ENCODE measurements around the gene TTYH2. TPM values are rescaled to one million over a fixed set of nuclear protein-coding genes. Genes with fewer than 3 reads are reported as not detected.

The TTYH2 gene
- polyA plus RNA-seq, 3 donors, result 13.5 to 18.6 (median 18.1) TPM

DNA sequence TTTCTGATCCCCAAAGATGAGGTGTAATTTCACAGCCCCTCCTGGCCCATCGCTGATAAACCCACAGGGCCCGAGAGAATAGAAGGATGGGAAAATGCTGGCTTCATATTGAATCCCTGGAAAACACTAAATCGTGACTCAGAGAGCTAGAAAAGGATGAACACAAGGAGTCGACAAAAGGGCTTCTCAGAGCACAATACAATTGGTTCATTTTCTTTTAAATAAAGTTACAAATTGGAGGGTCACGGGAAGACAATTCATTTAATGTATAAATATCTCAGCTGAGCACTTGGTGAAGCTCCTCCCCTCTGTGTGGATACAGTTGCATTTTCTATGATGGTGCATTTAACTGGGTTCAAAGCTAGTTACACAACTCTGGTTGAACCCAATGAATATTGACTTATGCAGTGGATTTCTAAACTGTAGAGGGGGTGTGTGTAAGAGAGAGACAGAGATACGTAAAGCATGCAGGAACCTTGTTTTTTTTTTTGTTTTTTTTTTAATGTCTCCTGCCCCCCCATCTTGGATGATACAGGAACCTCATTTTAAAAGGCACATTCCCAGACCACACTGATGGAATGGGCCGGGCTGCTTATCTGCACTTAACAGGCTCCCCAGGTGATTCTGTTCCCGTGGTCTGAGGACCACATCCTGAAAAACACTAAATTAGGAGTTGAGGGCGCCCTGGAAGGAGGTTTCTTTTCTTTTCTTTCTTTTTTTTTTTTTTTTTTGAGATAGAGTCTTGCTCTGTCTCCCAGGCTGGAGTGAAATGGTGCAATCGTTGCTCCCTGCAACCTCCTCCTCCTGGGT lies 14.1 kb downstream of the TTYH2 start:
- DNase-seq (ENCODE audit: extremely low read depth in 1 of 11, low read depth in 9 of 11, low spot score in 4 of 11), result no peak

DNA sequence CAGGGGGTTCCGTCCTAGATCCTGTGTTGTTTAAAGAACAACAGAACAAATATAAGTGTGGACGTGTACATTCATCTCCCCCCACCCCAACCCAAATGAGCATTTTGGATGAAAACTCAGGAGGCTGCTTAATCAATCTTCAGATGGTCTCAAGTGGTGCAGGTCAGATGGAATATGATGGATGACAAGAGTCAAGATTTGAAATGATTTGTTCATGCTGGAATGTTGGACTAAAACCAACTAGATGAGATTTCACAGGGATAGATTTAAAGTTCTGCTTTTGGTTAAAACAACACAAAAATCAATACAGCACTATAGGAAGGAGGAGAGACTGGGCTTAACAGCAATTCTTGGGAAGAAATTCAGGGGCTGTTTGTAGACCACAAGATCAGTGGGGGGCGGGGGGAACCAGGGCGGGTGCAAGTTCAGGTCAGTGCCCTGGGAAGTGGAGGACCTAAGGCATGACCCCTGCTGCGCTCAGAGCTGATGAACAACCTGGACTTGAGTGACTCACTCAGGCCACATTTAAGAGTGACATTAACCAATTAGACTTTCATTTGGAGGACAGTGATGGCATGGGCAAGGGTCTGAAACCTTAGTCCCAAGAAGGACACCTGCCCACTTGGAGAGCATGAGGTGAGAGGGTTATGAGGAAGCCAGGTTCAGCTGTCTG lies 15.1 kb downstream of the TTYH2 start:
- no peak for DNase-seq (ENCODE audit: extremely low read depth in 1 of 11, low read depth in 9 of 11, low spot score in 4 of 11)

DNA sequence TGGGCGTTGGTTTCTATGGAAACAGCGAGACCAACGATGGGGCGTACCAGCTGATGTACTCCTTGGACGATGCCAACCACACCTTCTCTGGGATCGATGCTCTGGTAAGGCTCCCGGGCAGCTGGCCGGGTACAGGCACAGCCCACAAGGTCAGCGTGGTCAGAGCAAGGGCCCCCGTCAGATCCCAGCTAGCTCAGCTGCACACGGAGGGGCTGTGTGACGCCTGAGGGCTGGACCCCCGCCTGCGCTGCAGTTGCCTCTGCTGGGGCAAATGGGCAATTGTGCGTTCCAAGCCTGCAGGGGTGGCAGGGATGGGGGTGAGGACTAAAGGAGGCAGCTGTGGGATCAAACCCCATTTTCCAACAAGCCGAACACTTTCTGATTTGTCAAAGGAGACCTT lies 17.5 kb downstream of the TTYH2 start:
- no peak for DNase-seq (ENCODE audit: extremely low read depth in 1 of 11, low read depth in 9 of 11, low spot score in 4 of 11)

DNA sequence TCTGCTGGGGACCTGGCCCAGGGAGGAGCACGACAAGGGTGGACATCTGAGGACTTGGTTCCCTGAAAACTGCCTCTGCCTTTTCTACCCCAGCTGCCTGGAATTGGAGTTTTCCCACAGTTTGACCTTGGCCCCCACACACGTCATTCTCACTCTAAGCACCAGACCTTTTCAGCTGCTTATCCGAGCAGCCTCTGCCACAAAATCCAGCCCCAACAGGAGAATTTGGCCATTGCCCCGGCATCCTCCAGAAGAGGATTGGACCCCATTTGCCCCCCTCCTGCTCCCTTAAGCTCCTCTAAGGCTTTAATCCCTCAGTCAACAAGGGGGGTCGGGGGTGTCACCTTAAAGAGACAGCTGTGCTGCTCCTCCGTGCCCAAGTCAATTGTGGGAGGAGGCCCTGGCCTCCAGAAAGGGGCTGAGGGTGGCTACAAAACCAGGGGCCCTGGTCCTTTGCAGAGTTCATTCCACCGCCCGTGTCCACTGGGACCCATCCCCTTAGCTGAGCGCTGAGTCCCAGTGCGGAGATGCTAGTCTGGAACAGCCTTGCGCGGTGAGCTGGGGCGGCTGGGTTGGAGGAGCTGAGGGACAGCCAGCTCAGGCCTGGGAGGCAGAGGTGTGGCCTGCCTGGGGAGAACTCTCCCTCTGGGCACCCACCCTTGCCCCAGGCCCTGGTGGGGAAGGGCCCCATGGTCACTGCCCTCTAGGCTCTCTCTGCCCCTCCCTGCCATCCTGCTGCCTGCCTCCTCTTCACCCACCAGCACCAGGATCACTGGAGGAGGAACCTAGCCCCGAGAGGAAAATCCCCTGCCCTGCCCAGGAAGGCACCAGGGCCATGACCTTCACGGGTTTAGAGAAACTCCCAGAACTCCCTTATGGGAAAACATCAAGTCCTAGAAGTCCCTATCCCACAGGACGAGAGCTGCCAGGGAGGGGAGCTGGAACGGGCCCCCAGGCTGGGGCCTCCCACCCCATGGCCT lies 18.8 kb downstream of the TTYH2 start:
- DNase-seq (ENCODE audit: extremely low read depth in 1 of 11, low read depth in 9 of 11, low spot score in 4 of 11), result no peak

DNA sequence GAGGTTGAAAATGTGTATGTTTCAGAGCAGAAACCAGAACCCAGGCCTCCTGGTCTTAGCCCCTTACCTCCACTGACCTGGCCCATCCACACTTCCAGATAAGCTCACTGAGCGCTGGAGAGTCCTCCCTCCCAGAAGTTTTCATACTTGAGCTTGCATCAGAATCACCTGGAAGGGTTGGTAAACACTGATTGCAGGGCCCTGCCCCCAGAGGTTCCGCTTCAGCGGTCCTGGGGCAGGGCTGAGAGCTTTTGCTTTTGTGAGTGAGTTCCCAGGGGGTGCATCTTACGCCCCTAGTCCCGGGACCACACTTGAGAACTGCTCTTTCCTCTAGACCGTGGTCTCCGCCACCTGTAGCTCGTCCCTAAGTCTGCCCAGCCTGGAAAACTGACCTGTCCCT lies 20.6 kb downstream of the TTYH2 start:
- no peak for DNase-seq (ENCODE audit: extremely low read depth in 1 of 11, low read depth in 9 of 11, low spot score in 4 of 11)

DNA sequence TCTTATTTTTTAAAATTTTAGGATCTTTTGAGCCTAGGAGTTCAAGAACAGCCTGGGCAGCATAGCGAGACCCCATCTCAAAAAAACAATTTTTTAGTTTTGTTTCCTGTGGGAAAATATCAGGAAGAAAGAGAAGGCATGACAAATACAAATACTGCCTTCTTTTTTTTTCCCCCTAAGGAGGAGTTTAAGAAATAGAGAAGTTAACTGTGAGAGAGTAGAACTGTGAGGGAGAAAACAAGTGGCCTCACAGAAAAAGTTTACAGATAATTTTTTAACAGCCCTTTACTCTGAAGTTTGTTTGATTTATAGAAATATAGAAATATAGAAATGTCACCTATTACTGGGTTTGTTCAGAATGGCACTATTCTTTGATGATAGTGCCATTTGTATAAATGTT lies 21.1 kb downstream of the TTYH2 start:
- no peak for DNase-seq (ENCODE audit: extremely low read depth in 1 of 11, low read depth in 9 of 11, low spot score in 4 of 11)

DNA sequence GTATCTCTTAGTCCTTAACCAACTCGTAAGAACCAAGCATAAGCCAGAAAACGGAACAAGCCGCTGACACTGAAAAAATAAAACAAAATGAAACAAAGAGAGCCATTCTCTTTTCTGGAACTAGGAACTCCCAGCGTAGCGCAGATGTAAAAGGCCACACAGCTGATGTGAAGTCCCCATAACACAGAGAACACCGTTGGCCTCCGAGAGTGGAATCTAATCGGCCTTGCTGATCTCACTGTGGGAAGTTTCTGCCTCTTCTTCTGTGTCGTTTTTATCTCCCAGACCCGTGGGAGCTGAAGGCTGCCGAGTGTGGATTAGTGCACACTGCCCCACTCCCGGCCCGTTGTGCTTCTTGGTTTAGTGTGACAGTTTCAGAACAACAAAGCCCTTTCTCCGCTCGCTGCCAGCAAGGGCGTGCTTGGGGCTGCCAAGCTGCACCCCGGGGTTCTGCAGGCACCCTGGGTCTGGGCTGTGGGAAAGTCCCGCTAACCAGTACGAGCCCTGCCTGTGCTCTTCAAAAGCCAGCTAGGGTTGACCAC lies 21.7 kb downstream of the TTYH2 start:
- no peak for DNase-seq (ENCODE audit: extremely low read depth in 1 of 11, low read depth in 9 of 11, low spot score in 4 of 11)

DNA sequence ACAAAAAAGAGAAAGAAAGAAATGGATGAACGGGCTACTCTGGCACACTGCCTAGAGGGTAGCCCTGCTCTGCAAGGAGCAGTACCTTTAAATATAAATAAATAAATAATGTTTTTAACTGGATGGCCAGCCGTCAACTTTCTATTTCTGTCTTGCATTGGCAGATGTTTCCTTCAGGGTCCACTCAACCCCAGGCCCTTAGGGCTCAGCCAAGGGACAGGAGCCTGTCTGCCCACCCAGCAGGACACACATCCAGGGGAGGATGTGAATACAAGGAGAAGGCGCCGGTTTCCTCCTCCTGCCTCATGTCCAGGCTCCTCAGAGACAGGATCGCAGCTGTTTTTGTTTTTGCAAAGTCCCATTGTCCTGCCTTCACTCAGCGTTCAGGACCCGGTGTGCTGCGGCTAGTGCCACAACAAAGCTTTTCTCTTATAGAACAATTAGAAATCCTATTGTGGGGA lies 22.6 kb downstream of the TTYH2 start:
- no peak for DNase-seq (ENCODE audit: extremely low read depth in 1 of 11, low read depth in 9 of 11, low spot score in 4 of 11)

DNA sequence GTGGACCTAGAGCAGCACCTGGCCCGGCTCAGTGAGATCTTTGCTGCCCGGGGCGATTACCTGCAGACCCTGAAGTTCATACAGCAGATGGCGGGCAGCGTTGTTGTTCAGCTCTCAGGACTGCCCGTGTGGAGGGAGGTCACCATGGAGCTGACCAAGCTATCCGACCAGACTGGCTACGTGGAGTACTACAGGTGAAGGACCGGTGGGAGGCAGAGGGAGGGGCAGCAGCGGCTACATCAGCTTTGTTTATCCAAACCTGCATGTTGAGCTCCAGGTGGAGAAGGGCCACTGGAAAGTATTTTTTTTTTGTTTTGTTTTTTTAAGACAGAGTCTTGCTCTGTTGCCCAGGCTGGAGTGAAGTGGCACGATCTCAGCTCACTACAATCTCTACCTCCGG lies 23.9 kb downstream of the TTYH2 start:
- no peak for DNase-seq (ENCODE audit: extremely low read depth in 1 of 11, low read depth in 9 of 11, low spot score in 4 of 11)

DNA sequence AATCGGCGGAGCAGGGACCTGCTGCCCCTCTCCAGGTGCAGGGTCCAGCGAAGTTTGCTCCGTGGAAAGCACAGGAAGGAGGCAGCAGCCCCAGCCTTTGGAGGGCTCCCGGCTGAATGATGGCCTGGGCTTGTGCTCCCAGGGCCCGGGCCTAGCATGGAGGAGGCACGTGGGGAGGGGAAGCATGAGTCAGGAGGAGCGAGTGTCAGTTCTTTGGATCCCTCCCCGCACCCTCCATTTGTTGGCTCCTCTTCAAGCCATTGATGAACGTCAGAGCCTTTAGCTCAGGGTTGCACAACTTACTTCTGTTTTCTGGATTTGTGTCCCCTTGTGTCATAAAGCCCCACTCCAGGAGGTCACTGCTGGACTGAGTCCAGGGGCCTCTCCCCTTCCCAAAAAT lies 25.8 kb downstream of the TTYH2 start:
- no peak for DNase-seq (ENCODE audit: extremely low read depth in 1 of 11, low read depth in 9 of 11, low spot score in 4 of 11)

DNA sequence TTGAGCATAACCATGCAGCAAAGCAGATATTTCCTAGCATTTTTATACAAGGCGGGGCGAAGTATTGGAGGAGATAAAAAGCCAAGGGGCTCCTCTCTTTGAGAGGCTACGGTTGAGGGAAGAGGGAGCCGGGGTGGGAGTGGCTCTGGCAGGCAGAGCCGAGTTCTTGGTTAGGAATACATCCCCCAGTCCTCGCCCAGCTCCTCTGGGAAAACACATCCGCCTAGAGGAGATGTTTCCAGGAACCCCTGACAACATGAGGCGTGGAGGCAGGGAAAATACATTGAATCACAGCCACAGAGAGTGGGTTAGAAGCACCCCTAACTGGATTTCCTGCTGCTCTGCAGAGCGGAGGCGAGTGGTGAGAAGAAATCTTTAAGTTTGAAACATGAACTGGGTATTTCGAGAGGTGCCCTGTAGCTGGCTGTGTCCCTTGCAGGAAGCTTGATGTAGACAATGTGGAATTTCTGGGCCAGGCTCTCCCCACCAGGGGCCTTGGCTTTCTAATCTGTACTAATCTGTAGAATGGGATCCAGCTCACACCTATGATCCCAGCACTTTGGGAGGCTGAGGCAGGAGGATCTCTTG lies 27.3 kb downstream of the TTYH2 start:
- peak in 4 of 11 donors; percentile 23 to 60 (median 34) for DNase-seq (ENCODE audit: extremely low read depth in 1 of 11, low read depth in 9 of 11, low spot score in 4 of 11)

DNA sequence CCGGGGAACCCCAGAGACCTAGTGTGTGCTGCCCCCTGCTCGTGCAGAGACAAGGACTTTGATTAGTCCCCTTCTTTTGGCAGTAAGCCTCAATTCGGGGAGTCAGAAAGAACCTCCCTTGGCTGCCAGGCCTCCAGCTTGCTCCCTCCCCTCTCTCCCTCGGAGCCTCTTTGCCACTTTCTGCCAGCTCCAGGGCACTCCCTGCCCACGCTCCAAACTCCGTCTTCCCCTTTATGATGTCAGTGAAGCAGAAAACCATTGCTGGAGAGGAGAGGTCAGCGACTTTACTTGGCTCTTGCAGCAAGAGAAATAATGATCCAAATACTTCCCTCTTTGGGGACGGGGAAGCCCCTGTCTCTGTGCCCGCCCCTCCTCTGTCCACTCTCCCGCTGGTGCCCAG lies 28.1 kb downstream of the TTYH2 start:
- DNase-seq (ENCODE audit: extremely low read depth in 1 of 11, low read depth in 9 of 11, low spot score in 4 of 11), result no peak

DNA sequence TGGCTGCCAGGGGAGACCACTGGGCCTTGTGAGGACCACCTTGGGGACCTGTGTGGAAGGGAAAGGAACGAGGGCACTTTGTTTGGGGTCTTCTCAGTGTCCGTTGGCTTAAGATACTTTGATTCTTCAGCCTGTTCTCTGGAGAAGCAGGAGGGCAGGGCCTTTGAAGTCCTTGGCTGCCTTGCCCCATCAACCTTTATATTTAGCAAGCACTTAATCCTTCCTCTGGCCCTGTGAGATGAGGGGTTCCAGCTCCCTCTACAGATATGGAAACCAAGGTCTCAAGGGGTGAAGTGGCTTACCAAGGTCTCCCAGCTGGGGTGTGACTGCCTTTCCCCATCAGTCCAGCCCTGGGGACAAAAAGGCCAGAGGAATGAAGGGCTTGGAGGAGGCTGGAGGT lies 28.5 kb downstream of the TTYH2 start:
- DNase-seq (ENCODE audit: extremely low read depth in 1 of 11, low read depth in 9 of 11, low spot score in 4 of 11), result no peak

DNA sequence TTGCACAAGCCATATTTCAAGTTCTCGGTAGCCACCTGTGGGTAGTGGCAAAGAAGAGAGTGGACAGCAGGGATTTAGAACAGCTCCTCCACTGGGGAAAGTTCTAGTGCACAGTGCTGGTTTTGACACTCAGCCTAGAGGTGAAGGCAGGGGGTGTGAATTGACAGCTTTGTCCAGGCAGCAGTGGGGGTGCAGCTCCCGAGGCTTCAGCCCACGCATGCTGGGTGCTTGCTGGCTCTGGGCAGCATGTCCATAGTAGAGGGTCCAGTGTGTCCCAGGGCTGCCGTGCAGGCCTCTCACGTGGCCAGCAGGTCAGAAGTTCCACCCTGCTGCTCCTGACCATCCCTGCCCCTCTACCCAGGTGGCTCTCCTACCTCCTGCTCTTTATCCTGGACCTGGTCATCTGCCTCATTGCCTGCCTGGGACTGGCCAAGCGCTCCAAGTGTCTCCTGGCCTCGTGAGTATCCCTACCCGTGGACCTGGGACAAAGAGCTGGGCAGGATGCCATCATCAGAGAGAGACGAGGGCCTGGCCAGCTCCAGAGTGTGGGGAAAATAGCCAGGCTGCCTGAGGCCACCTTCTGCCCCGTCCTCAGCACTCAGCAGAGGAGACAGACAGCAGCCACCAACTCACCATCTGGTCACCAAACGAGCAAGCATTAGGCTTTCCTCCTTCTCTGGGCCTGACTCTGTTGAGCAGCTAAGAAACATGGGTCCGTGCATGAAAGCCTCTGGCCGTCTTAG lies 29.8 kb downstream of the TTYH2 start:
- DNase-seq (ENCODE audit: extremely low read depth in 1 of 11, low read depth in 9 of 11, low spot score in 4 of 11), result no peak

DNA sequence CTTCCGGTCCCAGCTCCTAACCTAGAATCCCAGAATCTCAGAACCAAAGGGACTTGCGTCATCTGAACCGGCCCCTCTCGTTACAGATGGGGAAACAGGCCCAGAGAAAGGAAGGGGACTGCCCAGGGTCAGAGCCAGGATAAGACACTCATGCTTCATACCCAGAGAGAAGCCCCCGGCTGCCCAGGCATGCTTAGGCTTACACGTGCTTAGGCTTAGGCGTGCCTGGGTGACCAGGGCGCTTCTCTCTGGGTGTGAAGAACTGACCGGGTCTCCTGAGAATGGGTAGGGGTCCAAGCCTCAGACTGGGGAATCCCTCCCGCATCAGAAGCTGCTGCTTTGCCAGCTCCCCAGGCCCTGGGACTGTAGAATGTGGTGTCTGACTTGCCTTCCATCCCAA lies 30.8 kb downstream of the TTYH2 start:
- no peak for DNase-seq (ENCODE audit: extremely low read depth in 1 of 11, low read depth in 9 of 11, low spot score in 4 of 11)

DNA sequence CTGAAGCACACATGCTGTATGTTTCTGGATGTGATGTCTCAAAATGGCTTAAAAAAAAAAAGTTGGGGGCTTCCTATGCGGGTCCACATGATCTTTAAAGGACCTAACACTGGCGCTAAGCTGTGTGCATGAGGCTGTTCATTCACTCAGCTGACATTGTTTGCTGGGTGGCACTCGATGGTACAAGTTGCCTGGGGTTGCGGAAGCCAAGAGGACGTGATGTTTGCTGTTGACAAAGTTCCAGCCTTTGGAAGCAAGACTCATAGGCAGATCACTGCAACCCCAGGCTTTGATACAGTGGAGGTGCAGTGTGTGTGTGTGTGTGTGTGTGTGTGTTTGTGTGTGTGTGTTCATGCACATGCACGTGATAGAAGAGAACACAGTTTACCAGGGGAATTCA lies 31.2 kb downstream of the TTYH2 start:
- no peak for DNase-seq (ENCODE audit: extremely low read depth in 1 of 11, low read depth in 9 of 11, low spot score in 4 of 11)

DNA sequence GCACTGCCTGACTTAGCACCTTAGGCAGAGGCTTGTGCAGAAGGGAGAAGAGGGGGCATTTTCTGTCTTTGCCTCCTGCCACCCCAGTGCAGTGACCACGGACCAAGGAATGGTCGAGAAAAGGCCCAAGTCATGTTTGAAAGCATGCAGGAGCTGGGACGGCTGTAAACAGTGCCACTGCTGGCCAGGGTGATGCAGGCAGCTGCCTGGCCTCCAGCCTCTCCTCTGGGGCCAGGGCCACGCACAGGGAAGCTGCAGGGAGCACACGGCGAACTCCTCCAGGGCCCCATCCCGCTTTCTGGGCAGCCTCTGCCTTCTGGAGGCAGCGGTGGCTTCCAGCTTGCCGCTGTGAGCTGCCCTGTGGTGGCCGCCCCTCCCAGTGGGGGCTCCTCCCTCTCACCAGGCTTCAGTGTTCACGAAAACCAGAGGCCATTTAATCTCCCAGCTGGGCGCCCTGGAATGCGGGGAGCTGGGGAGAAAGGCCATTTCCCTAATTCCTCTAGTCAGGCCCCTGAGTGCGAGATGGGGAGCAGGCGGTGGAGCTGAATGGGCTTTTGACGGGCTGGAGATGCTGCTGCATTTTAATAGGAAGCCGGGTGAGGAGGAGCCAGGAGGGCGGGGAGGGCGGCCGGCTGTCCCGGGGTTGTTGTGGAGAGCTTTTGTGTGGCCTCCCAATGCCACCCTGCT lies 31.9 kb downstream of the TTYH2 start:
- DNase-seq (ENCODE audit: extremely low read depth in 1 of 11, low read depth in 9 of 11, low spot score in 4 of 11), result peak in 6 of 11 donors; percentile 31 to 52 (median 37)

DNA sequence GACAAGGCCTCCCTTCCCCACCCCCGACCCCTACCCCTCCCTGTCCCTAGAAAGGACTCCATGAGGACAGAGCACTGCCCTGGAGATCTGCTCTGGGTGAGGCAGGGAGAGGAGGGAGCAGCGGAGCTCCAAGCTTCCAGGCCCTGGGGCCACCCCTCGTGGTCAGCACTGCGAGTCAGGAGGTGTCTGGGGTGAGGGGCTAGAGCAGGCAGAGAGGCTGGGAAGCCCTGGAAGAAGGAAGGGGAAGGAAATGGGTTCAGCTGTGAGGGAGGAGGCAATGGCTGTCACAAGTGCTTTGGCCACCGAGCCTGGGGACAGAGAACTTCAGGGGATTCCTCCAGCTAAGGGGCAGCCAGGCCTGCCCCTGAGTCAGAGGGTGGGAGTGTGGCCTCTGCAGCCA lies 32.5 kb downstream of the TTYH2 start:
- DNase-seq (ENCODE audit: extremely low read depth in 1 of 11, low read depth in 9 of 11, low spot score in 4 of 11), result no peak
